ENCODE results near the gene NINL.

- TF ChIP-seq CTCF (IDR thresholded peaks at IDR 0.05): no peak
- no peak for TF ChIP-seq POLR2A (IDR thresholded peaks at IDR 0.05)
These were observed 6.1 kb downstream of the NINL start for GRCh38 chr20:25579081-25579770.
